ENCODE data around the gene ELAVL4. TPM values are rescaled to one million over a fixed set of nuclear protein-coding genes. Genes with fewer than 3 reads are reported as not detected.

The ELAVL4 gene
- total RNA-seq, 4 donors from 2014 or later = 0.18 TPM; not detected in 3

DNA sequence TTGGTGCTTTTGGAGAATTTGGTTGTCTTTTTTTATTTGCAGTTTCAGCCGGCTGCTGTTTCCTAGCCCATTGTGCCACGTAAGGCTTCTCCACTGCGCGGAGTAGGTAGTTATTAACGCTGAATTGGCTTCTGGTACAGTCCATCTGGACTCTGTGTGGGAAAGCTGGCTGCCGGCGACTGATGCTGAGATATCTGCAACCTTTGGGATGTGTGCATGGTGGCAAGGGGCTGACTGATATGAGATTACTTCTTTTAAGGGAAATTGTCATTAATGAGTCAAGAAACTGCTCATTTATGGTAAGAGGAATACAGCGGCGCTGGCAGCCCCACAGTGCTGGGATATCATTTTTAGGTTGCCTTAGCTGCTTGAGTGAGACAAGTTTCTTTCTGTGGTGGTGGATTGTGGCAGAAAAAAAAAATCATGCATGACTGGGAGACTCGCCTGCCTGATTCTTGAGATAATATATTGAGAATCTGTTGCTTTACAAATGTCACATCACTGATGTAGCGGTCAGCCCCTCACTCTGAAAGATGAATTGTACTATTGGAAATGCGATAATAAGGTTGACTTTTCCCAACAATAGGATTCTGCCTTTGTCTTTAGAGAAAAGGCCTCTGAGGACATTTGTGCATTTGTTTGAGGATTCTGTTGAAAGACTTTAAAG is 2.5 kb upstream of the ELAVL4 start:
- Histone ChIP-seq H3K27me3 (peaks cover 34% of the 10 kb centered on the region), H3K36me3 (no peaks in the 10 kb centered on the region), H3K4me1 (peaks cover 6% of the 10 kb centered on the region), H3K4me3 (no peak overlapping the region), H3K9me3 (no peaks in the 10 kb centered on the region), H3K27ac (no peak overlapping the region)
- DNase-seq (ENCODE audit: low spot score in 2 of 2) = no peak
- WGBS = 92% methylated on average over 12 of the region's 12 CpGs
- TF ChIP-seq, protein P1, sequence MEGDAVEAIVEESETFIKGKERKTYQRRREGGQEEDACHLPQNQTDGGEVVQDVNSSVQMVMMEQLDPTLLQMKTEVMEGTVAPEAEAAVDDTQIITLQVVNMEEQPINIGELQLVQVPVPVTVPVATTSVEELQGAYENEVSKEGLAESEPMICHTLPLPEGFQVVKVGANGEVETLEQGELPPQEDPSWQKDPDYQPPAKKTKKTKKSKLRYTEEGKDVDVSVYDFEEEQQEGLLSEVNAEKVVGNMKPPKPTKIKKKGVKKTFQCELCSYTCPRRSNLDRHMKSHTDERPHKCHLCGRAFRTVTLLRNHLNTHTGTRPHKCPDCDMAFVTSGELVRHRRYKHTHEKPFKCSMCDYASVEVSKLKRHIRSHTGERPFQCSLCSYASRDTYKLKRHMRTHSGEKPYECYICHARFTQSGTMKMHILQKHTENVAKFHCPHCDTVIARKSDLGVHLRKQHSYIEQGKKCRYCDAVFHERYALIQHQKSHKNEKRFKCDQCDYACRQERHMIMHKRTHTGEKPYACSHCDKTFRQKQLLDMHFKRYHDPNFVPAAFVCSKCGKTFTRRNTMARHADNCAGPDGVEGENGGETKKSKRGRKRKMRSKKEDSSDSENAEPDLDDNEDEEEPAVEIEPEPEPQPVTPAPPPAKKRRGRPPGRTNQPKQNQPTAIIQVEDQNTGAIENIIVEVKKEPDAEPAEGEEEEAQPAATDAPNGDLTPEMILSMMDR (IDR thresholded peaks at IDR 0.05) = no peak
- TF ChIP-seq POLR2A (IDR thresholded peaks at IDR 0.05) (no peak), EP300 (IDR thresholded peaks at IDR 0.05) (no peak), POLR2AphosphoS5 (IDR thresholded peaks at IDR 0.05) (no peak)

DNA sequence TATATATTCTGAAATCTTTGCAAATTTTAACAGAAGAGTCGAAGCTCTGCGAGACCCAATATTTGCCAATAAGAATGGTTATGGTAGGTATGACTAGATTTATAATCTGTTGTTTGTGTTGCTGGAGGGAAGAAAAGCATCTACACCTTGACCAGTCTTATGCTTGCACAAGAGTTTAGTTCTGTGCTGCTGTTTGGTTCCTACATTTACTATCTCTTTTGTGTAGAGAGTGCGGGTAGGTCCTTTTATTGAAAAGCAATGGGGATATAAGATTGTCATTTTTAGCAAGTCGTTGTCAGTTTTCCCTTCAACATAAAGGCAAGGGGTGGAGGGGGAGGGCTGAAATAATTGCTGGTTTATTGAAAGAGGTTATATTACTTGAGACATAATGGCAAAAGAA is 396 bp downstream of the ELAVL4 start:
- DNase-seq (ENCODE audit: low spot score in 2 of 2) = no peak
- peaks cover 6% of the 10 kb centered on the region for H3K4me1 ChIP-seq
- WGBS = 77% methylated on average over 4 of the region's 4 CpGs
- H3K4me3 ChIP-seq = no peak overlapping the region
- peaks cover 46% of the 10 kb centered on the region for H3K27me3 ChIP-seq
- H3K36me3 ChIP-seq = no peaks in the 10 kb centered on the region
- no peak overlapping the region for H3K27ac ChIP-seq
- H3K9me3 ChIP-seq = no peaks in the 10 kb centered on the region
- TF ChIP-seq POLR2A (IDR thresholded peaks at IDR 0.05) (no peak), POLR2AphosphoS5 (IDR thresholded peaks at IDR 0.05) (no peak), EP300 (IDR thresholded peaks at IDR 0.05) (no peak)
- TF ChIP-seq, protein P1 (IDR thresholded peaks at IDR 0.05) = no peak

DNA sequence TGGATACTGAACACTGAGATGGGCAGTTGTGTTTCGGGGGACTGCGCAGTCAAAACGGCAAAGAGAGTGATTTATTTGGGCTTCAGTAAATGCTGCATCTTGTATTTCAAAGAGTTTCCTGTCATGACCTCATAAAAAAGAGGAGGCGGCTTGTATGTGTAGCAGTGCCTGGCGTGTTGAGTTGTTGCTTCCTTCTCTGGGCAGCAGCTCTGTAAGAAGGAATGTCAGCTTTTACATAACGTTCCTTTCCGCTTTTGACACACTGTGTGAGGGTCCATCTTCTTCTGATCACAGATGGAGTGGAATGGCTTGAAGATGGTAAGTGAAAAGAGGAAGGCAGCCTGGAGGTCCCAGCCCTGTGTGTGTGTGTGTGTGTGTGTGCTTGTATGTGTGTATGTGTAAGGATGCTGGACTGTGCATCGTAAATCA is 941 bp downstream of the ELAVL4 start:
- TF ChIP-seq EP300 (IDR thresholded peaks at IDR 0.05) (no peak), POLR2AphosphoS5 (IDR thresholded peaks at IDR 0.05) (no peak), POLR2A (IDR thresholded peaks at IDR 0.05) (no peak)
- TF ChIP-seq, protein P1 (IDR thresholded peaks at IDR 0.05) = no peak
- Histone ChIP-seq H3K4me3 (peak overlapping the region; percentile 5), H3K36me3 (no peaks in the 10 kb centered on the region), H3K4me1 (peaks cover 6% of the 10 kb centered on the region), H3K27ac (no peak overlapping the region), H3K9me3 (no peaks in the 10 kb centered on the region), H3K27me3 (peaks cover 48% of the 10 kb centered on the region)
- WGBS = 10% methylated on average over 8 of the region's 8 CpGs
- no peak for DNase-seq (ENCODE audit: low spot score in 2 of 2)

DNA sequence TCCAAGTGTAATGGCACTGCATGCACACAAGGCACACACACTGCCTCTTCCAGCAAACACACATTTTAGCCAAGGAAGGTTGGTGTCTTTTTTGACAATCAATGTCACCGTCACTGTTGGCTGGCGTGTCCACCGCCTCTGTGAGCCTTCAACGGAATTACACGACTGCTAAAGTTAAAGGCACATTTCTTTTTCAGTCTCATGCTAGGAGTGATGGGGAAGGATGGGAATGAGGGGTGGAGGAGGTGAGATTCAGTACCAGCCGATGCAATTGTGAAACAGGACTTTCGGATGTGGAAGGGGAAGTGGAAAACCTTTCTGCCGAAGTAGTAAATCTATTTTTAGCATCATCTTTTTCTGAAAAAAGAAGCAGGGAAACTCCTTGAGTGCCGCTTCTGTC is 1.4 kb downstream of the ELAVL4 start:
- no peak overlapping the region for H3K27ac ChIP-seq

DNA sequence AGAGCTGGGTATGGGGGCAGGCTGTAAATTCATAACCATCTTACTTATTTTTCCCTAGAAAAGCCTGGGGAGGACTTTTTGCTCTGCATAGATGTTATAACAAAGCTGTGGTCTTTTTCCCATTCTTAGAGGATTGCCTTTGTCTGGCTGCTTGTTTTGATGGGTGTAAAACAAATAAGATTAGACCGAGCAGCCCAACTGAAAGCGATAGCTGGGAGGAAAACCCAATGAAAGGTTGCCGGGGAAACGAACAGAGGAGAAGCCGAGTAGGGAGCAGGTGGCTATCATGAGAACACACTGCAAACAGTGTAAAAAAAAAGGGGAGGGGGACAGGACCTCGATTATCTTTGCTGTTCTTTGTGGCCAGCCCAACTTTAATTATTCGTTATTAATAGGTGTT is 1.9 kb downstream of the ELAVL4 start:
- no peaks in the 10 kb centered on the region for H3K9me3 ChIP-seq
- H3K27ac ChIP-seq = no peak overlapping the region
- H3K4me1 ChIP-seq = peaks cover 6% of the 10 kb centered on the region
- no peak for DNase-seq (ENCODE audit: low spot score in 2 of 2)
- 15% methylated on average over 7 of the region's 7 CpGs for WGBS
- H3K27me3 ChIP-seq = peaks cover 48% of the 10 kb centered on the region
- TF ChIP-seq POLR2AphosphoS5 (IDR thresholded peaks at IDR 0.05) (no peak), EP300 (IDR thresholded peaks at IDR 0.05) (no peak)
- H3K4me3 ChIP-seq = no peak overlapping the region
- H3K36me3 ChIP-seq = no peaks in the 10 kb centered on the region

More for the DNA sequence above, 1.4 kb downstream of the ELAVL4 start:
- no peak for DNase-seq (ENCODE audit: low spot score in 2 of 2)
- no peaks in the 10 kb centered on the region for H3K9me3 ChIP-seq
- WGBS = 27% methylated on average over 9 of the region's 9 CpGs
- H3K27me3 ChIP-seq = peaks cover 48% of the 10 kb centered on the region
- no peaks in the 10 kb centered on the region for H3K36me3 ChIP-seq
- no peak for TF ChIP-seq POLR2A (IDR thresholded peaks at IDR 0.05)
- TF ChIP-seq, protein P1 (IDR thresholded peaks at IDR 0.05) = no peak
- H3K4me1 ChIP-seq = peaks cover 6% of the 10 kb centered on the region
- H3K4me3 ChIP-seq = peak overlapping the region; percentile 5

DNA sequence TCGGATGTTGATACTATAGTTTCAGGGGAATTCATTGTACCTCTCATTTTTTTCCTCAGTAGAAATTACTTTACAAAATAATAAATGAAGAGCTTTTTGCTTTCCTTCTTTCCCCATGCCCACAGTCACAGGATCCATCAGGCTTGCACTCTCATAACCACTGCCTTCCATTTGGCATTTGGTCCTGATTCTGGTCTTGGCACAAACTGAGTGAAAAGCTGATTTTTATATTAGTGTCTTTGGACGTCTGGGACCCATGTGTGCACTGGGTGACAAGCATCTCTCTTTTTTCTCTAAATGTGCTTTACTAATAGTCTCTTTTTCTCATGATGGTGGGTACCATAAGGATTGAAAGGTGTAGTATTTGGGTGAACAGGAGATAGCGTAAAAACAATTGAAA is 2.8 kb downstream of the ELAVL4 start:
- Histone ChIP-seq H3K9me3 (no peaks in the 10 kb centered on the region), H3K27me3 (peaks cover 44% of the 10 kb centered on the region), H3K27ac (no peak overlapping the region), H3K4me3 (no peak overlapping the region), H3K36me3 (no peaks in the 10 kb centered on the region), H3K4me1 (peaks cover 6% of the 10 kb centered on the region)
- TF ChIP-seq POLR2AphosphoS5 (IDR thresholded peaks at IDR 0.05) (no peak), EP300 (IDR thresholded peaks at IDR 0.05) (no peak), POLR2A (IDR thresholded peaks at IDR 0.05) (no peak)
- TF ChIP-seq, protein P1 (IDR thresholded peaks at IDR 0.05) = no peak
- DNase-seq (ENCODE audit: low spot score in 2 of 2) = no peak
- WGBS = 73% methylated on average over 3 of the region's 3 CpGs
